NK-92 treated with Interleukin-12 subunit alpha and Interleukin-12 subunit beta, amount 100 ng/mL, for 24 hours (cell line): ENCODE results near the gene SDCBP2.

Experiments
- DNase-seq: peaks from one replicate; lab custom pipeline; 2025; lab: John Stamatoyannopoulos, UW

The SDCBP2 gene

DNA sequence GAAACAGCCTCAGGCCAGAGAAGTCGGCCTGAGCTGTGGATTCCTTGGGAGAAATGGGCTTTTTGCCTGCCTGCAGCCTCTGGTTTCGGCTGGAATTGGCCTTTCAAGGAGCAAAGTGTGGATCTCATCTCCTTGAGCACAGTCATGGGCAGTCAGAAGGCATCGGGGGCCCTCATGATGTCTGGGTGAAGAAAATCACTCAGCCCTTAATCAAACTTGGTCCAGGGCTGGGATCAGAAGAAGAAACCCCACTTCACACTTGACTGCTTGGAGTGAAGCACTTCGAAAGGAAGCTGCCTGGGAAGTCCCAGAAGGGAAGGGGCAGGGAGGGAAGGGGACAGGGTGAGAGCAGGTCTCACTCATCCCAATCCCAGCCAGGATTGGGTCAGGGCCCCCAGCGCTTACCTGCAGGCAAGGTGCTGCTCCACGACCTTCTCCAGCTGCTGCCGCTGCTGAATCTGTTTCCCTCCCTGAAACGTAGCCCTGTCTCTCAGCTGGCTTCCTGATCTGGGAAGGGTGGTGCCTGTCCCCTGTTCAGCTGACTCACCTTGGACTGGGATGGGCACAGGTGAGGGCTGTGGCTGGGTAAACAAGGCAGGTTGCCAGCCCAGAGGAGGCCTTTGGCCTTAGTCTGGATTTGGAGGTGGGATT is at the start of gene SDCBP2:
Gene SDCBP2 (minus strand): TSS at position 460 of the 651 bp plus-strand sequence. CDS start 8,723 bp downstream, outside the sequence.
- no peak for DNase-seq

GRCh38 chr20:1378735-1379125 is 49.8 kb upstream of the SDCBP2 start:
- DNase-seq, result no peak

DNA sequence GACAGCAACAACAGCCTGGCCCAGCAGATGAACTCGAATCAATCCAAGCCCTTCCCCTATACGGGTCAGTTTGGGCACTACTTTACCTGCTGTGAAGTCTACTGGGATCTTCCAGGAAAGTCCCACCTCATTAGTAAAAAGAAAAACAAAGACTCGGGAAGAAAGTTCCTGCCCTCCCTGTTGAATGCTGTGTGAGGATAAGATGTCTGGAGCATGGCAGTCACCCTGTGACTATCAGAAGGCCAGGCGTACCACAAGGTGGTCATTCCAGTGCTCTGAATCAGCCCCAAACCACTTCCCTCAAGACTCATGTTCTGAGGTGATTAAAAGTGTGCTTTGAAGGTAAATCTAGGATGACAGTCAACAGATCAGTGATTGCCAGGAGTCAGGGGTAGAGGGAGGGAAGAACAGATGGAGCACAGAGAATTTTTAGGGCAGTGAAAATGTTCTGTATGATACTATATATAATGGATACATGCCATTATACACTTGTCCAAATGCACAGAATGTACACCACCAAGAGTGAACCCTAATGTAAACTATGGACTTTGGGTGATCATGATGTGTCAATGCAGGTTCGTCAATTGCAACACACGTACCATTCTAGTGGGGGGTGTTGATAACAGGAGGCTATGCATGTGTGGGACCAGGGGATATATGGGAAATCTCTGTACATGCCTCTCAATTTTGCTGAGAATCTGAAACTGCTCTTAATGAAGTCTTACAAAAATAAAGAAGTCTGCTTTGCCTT is 49.2 kb upstream of the SDCBP2 start:
- no peak for DNase-seq

- DNase-seq, result no peak
Observed at GRCh38 chr20:1377341-1377871, 48.5 kb upstream of the SDCBP2 start.

- DNase-seq, result no peak
Observed at GRCh38 chr20:1376408-1377270, 47.7 kb upstream of the SDCBP2 start.

GRCh38 chr20:1376007-1376406 is 47.1 kb upstream of the SDCBP2 start:
- DNase-seq, result no peak

DNA sequence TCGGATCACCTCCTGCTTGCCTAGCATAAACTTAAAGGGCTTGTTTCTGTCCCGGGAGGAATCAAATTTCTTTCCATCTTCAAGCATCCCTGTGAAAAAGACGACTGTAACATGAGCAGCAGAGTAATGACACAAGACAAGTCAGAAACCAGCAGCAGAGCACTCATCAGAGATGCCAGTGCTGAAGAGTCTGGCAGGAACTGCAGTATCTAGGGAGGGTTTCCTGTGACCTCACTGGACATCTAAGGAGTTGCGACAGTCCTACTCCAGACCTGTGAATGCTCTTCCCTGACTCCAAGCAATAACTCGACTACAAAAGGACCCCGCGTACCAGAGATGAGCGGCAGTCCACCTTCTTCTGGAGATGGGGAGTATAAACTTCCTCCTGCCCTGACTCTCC is 46.6 kb upstream of the SDCBP2 start:
- DNase-seq, result no peak

DNA sequence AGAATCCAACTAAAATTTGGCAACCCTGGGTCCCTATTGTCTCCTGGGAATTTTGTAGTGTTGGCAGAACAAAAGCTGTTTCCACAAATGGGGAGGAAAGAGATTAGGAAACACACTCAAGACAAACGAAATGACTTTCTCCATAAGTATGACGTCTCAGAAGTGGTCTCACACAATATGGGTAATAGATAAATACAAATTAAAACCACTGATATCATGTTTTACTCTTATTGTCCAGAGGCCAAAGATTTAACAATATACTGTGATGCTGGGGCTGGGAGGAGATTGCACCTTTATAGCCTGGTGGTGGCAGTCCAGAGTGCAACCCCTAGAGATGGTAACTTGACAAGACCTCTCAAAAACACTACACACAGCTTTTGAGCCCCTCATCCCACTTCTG is 45.3 kb upstream of the SDCBP2 start:
- no peak for DNase-seq

- no peak for DNase-seq
Observed at GRCh38 chr20:1373614-1374013, 44.7 kb upstream of the SDCBP2 start.

DNA sequence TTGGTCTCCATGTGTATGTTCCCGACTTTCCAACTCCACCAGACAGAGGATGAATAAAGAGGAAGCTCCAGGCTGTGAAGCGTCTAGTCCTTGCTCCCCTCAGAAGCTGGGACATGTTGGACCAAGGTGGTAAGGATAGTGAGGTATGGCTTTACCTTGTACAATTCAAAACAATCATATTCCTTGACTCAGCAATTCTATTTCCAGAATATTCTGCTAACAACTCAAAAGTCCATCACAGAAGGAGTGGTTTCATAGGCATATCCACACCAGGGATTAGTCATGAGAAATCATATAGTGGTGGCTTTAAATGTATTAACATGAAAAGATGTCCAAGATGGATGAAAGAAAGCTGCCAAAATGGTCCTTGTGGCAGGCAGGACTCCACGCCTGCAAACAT is 44.1 kb upstream of the SDCBP2 start:
- DNase-seq, result no peak

GRCh38 chr20:1371830-1372539 is 43.0 kb upstream of the SDCBP2 start:
- DNase-seq, result no peak

DNA sequence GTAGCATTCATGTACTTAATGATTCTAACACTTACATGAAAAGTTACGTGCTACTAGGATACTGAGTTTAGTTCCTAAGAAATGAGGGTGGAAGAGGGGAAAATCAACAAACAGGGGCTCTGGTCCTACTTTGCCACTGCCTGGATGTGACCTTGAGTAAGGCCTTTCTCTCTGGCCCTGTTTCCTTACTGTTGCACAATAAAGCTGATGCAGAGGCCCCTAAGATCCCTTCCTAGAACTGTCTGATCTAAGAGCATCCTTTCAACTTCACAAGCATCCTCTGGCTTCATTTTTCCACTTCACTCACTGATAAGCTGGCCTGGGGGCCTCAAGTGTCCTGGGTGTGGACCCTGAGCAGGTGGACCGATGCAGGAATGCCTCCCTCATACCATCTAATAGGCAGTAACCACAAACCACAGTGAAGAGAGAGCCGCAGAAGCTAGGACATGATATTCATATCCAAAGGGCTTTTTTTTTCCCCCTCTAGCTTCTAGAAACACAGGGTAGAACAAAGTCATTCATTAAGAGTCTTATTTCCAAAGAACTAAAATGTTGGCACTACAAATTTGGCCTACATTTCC is 42.4 kb upstream of the SDCBP2 start:
- no peak for DNase-seq

- DNase-seq, result no peak
Observed at GRCh38 chr20:1370548-1371110, 41.7 kb upstream of the SDCBP2 start.

- no peak for DNase-seq
Observed at GRCh38 chr20:1369970-1370369, 41.0 kb upstream of the SDCBP2 start.

GRCh38 chr20:1368448-1369199 is 39.7 kb upstream of the SDCBP2 start:
- DNase-seq, result no peak

DNA sequence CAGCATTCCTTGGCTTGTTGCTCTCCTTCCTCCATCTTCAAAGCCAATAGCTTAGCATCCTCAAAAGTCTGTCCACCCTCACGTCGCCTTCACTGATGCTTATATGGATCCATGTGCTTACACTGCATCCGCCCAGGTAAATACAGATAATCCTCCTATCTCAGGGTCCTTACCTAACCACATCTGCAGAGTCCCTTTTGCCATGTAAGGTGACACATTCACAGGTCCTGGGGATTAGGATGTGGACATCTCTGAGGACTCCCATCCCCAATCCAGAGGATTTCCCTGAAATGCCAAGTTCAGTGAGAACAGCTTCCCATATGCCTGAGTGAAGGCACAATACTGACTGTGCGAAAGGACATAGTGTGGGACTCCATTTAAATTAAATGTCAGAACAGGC is 38.5 kb upstream of the SDCBP2 start:
- no peak for DNase-seq

DNA sequence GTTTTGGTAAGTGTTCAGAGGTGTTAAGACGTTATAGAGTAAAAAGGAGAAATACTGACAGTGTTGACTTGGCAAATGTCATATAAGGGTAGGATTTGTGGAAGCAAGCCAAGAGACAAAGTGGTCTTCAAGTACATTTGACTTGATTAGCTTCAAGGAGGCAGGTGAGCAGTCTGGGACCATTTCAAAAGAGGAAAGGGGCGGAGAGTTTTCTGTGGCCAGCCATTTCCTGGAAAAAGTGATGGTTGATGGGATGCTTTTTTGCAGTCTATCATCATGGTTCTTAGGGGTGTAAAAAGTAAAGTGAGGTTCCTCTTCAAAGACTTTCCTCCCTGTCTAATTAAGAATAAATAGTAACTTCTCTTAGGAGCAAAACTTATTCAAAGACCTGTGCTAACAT is 35.2 kb upstream of the SDCBP2 start:
- peak; percentile 22 for DNase-seq

DNA sequence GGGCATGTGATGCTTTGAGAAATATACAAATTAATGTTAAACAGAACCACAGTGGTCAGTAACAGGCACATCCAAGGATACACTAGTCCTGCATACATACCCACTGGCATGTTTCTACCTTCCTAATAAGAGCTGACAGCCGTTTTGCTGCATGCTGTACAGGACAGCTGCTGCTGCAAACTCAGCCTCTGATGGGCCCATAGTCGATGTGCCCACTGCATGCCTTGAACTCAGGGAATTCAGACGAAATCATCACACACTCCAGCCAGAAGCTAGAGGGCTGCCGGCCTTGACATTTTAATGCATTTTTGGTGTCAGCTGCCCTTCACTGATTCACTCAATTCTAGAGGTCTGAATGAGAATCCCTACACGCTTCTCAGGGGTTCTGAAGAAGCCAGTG is 34.6 kb upstream of the SDCBP2 start:
- no peak for DNase-seq

- DNase-seq, result no peak
Observed at GRCh38 chr20:1362484-1362883, 33.5 kb upstream of the SDCBP2 start.

- DNase-seq, result no peak
Observed at GRCh38 chr20:1360094-1360846, 31.3 kb upstream of the SDCBP2 start.
